Measurements from ENCODE around the gene TRPM3. TPM values are rescaled to one million over a fixed set of nuclear protein-coding genes. Genes with fewer than 3 reads are reported as not detected.

TRPM3 gene
- total RNA-seq, 1 experiment from 2014 or later: 0.26 TPM

DNA sequence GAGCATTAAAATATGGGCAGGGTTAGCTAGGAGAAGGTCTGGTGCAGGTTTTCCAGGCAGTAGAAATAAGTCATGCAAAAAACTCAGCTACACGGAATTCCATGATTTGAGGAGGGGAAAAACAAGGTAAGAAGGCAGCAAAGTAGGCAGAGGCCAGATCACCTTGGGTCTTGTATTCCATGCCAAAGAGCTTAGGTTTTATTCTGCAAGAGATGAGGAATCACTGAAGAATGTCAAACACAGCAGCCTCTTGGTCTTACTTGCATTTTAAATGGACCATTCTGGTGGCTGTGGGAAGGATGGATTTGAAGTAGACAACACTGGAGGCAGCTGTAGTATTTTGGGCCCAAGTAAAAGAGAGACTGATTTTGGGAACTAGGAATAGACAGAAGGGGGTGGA lies 8.6 kb downstream of the TRPM3 start:
- intact Hi-C loops (cut with micrococcal nuclease; ENCODE audit: unreplicated experiment): no loop called here
- no TSS peak for BruUV-seq (replicated peaks)
- Histone ChIP-seq H3K9me3 (ENCODE audit: insufficient read depth, low read depth) (no peaks in the 10 kb centered on the region), H3K36me3 (ENCODE audit: low read depth) (no peaks in the 10 kb centered on the region), H3K9me2 (ENCODE audit: insufficient read depth) (no peaks in the 10 kb centered on the region), H3K27ac (no peak overlapping the region), H3K79me2 (ENCODE audit: low read depth) (no peaks in the 10 kb centered on the region), H4K20me1 (ENCODE audit: insufficient read depth) (no peaks in the 10 kb centered on the region), H3K27me3 (ENCODE audit: insufficient read depth, low read depth) (no peaks in the 10 kb centered on the region), H2AFZ (no peak overlapping the region), H3K4me3 (no peak overlapping the region), H3K4me2 (no peak overlapping the region), H3F3A (ENCODE audit: insufficient read depth, low read depth) (no peaks in the 10 kb centered on the region), H3K4me1 (replicated peaks; ENCODE audit: insufficient read depth) (no peaks in the 10 kb centered on the region)
- DNase-seq: no peak
- ChIA-PET CTCF (interaction anchor here (0.6 kb wide), 1 partner anchor 732 kb away, joined by 4 read pairs; no protein-coding TSS in a partner anchor), POLR2A (ENCODE audit: unreplicated experiment) (no interaction called here)
- TF ChIP-seq CTCF (conservative IDR thresholded peaks at IDR 0.05) (no peak), EZH2 (IDR thresholded peaks at IDR 0.05; ENCODE audit: low read depth) (no peak)

- POLR2A ChIA-PET (ENCODE audit: unreplicated experiment): no interaction called here
- TF ChIP-seq CTCF (conservative IDR thresholded peaks at IDR 0.05) (no peak), EZH2 (IDR thresholded peaks at IDR 0.05; ENCODE audit: low read depth) (no peak)
- H3K4me2 ChIP-seq: no peak overlapping the region
- H4K20me1 ChIP-seq (ENCODE audit: insufficient read depth): no peaks in the 10 kb centered on the region
- no peaks in the 10 kb centered on the region for H3K9me2 ChIP-seq (ENCODE audit: insufficient read depth)
- CTCF ChIA-PET: no interaction called here
- no peak for DNase-seq
- no peak overlapping the region for H2AFZ ChIP-seq
- no peaks in the 10 kb centered on the region for H3F3A ChIP-seq (ENCODE audit: insufficient read depth, low read depth)
- H3K9me3 ChIP-seq (ENCODE audit: insufficient read depth, low read depth): no peaks in the 10 kb centered on the region
- intact Hi-C loops (cut with micrococcal nuclease; ENCODE audit: unreplicated experiment): no loop called here
- H3K27ac ChIP-seq: no peak overlapping the region
- no peaks in the 10 kb centered on the region for H3K4me1 ChIP-seq (replicated peaks; ENCODE audit: insufficient read depth)
- H3K36me3 ChIP-seq (ENCODE audit: low read depth): no peaks in the 10 kb centered on the region
- no peaks in the 10 kb centered on the region for H3K79me2 ChIP-seq (ENCODE audit: low read depth)
- no peaks in the 10 kb centered on the region for H3K27me3 ChIP-seq (ENCODE audit: insufficient read depth, low read depth)
- no peak overlapping the region for H3K4me3 ChIP-seq
- BruUV-seq (replicated peaks): no TSS peak
Measured at GRCh38 chr9:71108937-71109336, 12.5 kb downstream of the TRPM3 start.

DNA sequence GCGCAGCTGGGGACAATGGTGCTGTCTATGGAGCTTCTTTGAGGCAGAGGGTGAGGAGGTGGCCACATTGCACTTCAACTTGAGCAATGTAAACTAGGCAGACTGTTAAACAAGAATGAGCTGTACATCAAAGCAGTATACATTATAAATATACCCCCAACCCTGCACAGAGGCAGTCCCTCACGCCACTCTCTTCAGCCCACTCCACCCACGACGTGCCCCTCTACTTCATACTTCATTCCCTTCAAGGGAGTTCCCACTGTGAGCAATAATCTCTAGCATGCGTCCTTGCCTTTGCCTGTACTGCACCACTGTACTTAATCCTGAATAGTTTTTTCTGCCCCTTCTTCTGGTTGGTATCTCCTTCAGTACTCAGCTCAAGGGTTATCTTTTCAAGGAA lies 14.4 kb downstream of the TRPM3 start:
- no peak for DNase-seq
- Histone ChIP-seq H3K9me2 (ENCODE audit: insufficient read depth) (no peaks in the 10 kb centered on the region), H4K20me1 (ENCODE audit: insufficient read depth) (no peaks in the 10 kb centered on the region), H3K36me3 (ENCODE audit: low read depth) (no peaks in the 10 kb centered on the region), H3K79me2 (ENCODE audit: low read depth) (no peaks in the 10 kb centered on the region), H3K4me3 (no peak overlapping the region), H3K9me3 (ENCODE audit: insufficient read depth, low read depth) (no peaks in the 10 kb centered on the region), H3K4me1 (replicated peaks; ENCODE audit: insufficient read depth) (no peaks in the 10 kb centered on the region), H3F3A (ENCODE audit: insufficient read depth, low read depth) (no peaks in the 10 kb centered on the region), H3K27ac (no peak overlapping the region), H3K27me3 (ENCODE audit: insufficient read depth, low read depth) (no peaks in the 10 kb centered on the region), H2AFZ (no peak overlapping the region), H3K4me2 (no peak overlapping the region)
- BruUV-seq (replicated peaks): no TSS peak
- CTCF ChIA-PET: no interaction called here
- POLR2A ChIA-PET (ENCODE audit: unreplicated experiment): no interaction called here
- intact Hi-C loops (cut with micrococcal nuclease; ENCODE audit: unreplicated experiment): no loop called here
- no peak for TF ChIP-seq EZH2 (IDR thresholded peaks at IDR 0.05; ENCODE audit: low read depth)
- TF ChIP-seq CTCF (conservative IDR thresholded peaks at IDR 0.05): no peak
